ENCODE results near the gene VSIG10.

Gene VSIG10

DNA sequence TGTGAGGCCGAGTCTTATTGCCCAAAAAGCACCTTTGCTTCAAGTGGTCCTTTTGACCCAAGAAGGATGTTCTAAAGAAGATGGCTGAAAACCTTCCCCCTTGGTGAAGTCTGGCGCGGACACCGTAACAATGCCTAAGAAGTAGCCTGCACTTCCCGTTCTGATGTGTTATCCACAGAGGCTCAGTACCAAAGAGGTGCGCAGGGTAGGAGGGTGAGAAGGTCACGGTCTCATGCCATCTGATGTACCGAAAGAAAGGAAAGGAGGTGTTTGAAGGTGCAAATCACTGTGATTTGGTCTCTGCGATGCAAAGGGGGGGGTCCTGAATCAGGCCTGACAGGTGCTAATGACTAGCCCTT lies 42.0 kb upstream of the VSIG10 start:
- TF ChIP-seq CREB1 (IDR thresholded peaks at IDR 0.05; ENCODE audit: low read depth) (no peak), RAD21 (IDR thresholded peaks at IDR 0.05; ENCODE audit: low read depth) (no peak), TEAD4 (IDR thresholded peaks at IDR 0.05) (no peak), EGR1 (IDR thresholded peaks at IDR 0.05) (no peak), YY1 (IDR thresholded peaks at IDR 0.05; ENCODE audit: low read depth) (no peak), TAF1 (IDR thresholded peaks at IDR 0.05; ENCODE audit: low read depth) (no peak), FOXM1 (IDR thresholded peaks at IDR 0.05; ENCODE audit: borderline replicate concordance, low read depth) (no peak), ZBTB7A (IDR thresholded peaks at IDR 0.05; ENCODE audit: low read depth) (no peak), NFIC (IDR thresholded peaks at IDR 0.05) (no peak)
- TF ChIP-seq, protein P1, sequence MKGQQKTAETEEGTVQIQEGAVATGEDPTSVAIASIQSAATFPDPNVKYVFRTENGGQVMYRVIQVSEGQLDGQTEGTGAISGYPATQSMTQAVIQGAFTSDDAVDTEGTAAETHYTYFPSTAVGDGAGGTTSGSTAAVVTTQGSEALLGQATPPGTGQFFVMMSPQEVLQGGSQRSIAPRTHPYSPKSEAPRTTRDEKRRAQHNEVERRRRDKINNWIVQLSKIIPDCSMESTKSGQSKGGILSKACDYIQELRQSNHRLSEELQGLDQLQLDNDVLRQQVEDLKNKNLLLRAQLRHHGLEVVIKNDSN (IDR thresholded peaks at IDR 0.05): no peak

DNA sequence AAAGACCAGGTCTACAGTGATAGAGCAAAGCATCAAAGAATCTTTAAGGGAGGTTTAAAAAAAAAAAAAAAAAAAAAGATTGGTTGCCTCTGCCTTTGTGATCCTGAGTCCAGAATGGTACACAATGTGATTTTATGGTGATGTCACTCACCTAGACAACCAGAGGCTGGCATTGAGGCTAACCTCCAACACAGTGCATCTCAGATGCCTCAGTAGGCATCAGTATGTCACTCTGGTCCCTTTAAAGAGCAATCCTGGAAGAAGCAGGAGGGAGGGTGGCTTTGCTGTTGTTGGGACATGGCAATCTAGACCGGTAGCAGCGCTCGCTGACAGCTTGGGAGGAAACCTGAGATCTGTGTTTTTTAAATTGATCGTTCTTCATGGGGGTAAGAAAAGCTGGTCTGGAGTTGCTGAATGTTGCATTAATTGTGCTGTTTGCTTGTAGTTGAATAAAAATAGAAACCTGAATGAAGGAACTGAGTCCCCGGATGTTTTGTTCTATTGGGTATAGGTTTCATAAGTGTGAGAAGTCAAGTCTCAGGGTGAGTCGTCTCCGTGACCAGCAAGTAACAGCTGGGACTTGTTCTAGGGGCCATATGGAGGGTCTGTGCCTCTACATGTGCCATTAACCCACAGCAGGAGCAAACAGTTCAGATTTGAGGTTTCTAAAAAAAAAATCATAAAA lies 41.4 kb upstream of the VSIG10 start:
- TF ChIP-seq ZBTB7A (IDR thresholded peaks at IDR 0.05; ENCODE audit: low read depth): no peak
- TF ChIP-seq, protein P2, sequence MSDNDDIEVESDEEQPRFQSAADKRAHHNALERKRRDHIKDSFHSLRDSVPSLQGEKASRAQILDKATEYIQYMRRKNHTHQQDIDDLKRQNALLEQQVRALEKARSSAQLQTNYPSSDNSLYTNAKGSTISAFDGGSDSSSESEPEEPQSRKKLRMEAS (IDR thresholded peaks at IDR 0.05): no peak
- TF ChIP-seq FOXM1 (IDR thresholded peaks at IDR 0.05; ENCODE audit: borderline replicate concordance, low read depth): no peak
- TF ChIP-seq, protein P3, sequence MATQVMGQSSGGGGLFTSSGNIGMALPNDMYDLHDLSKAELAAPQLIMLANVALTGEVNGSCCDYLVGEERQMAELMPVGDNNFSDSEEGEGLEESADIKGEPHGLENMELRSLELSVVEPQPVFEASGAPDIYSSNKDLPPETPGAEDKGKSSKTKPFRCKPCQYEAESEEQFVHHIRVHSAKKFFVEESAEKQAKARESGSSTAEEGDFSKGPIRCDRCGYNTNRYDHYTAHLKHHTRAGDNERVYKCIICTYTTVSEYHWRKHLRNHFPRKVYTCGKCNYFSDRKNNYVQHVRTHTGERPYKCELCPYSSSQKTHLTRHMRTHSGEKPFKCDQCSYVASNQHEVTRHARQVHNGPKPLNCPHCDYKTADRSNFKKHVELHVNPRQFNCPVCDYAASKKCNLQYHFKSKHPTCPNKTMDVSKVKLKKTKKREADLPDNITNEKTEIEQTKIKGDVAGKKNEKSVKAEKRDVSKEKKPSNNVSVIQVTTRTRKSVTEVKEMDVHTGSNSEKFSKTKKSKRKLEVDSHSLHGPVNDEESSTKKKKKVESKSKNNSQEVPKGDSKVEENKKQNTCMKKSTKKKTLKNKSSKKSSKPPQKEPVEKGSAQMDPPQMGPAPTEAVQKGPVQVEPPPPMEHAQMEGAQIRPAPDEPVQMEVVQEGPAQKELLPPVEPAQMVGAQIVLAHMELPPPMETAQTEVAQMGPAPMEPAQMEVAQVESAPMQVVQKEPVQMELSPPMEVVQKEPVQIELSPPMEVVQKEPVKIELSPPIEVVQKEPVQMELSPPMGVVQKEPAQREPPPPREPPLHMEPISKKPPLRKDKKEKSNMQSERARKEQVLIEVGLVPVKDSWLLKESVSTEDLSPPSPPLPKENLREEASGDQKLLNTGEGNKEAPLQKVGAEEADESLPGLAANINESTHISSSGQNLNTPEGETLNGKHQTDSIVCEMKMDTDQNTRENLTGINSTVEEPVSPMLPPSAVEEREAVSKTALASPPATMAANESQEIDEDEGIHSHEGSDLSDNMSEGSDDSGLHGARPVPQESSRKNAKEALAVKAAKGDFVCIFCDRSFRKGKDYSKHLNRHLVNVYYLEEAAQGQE (IDR thresholded peaks at IDR 0.05; ENCODE audit: low read depth): no peak
- TF ChIP-seq TAF1 (IDR thresholded peaks at IDR 0.05; ENCODE audit: low read depth): no peak
- no peak for TF ChIP-seq NFIC (IDR thresholded peaks at IDR 0.05)
- TF ChIP-seq TEAD4 (IDR thresholded peaks at IDR 0.05): no peak
- TF ChIP-seq, protein P1 (IDR thresholded peaks at IDR 0.05): no peak
- TF ChIP-seq CEBPB (IDR thresholded peaks at IDR 0.05): no peak
- TF ChIP-seq CREB1 (IDR thresholded peaks at IDR 0.05; ENCODE audit: low read depth): no peak
- TF ChIP-seq TCF12 (IDR thresholded peaks at IDR 0.05; ENCODE audit: low read depth): no peak
- TF ChIP-seq RAD21 (IDR thresholded peaks at IDR 0.05; ENCODE audit: low read depth): no peak
- no peak for TF ChIP-seq EP300 (IDR thresholded peaks at IDR 0.05; ENCODE audit: borderline replicate concordance)
- no peak for TF ChIP-seq EGR1 (IDR thresholded peaks at IDR 0.05)
- no peak for TF ChIP-seq YY1 (IDR thresholded peaks at IDR 0.05; ENCODE audit: low read depth)

DNA sequence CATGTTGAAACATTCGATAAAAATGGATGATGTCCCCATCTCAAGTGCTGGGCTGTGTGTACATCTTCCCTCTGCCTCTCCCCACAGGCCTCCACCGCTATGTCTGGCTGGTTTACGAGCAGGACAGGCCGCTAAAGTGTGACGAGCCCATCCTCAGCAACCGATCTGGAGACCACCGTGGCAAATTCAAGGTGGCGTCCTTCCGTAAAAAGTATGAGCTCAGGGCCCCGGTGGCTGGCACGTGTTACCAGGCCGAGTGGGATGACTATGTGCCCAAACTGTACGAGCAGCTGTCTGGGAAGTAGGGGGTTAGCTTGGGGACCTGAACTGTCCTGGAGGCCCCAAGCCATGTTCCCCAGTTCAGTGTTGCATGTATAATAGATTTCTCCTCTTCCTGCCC lies 40.7 kb upstream of the VSIG10 start:
- TF ChIP-seq ZBTB7A (IDR thresholded peaks at IDR 0.05; ENCODE audit: low read depth) (no peak), TAF1 (IDR thresholded peaks at IDR 0.05; ENCODE audit: low read depth) (no peak), YY1 (IDR thresholded peaks at IDR 0.05; ENCODE audit: low read depth) (no peak), CREB1 (IDR thresholded peaks at IDR 0.05; ENCODE audit: low read depth) (no peak)
- TF ChIP-seq, protein P3 (IDR thresholded peaks at IDR 0.05; ENCODE audit: low read depth): no peak

DNA sequence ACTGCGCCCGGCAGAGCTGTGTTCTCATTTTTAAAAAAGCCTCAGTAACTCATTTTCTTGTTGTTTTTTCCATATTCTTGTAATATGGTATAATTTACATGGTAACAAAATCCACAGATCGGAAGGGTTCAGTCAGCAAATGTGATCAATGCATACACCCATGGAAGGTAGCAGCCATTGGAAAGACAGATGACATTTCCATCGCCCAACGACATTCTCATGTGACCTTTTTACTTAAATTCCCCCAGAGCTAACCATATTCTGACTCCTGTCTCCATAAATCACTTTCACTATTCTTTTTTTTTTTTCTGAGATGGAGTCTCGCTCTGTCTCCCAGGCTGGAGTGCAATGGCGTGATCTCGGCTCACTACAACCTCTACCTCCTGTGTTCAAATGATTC lies 37.0 kb upstream of the VSIG10 start:
- TF ChIP-seq, protein P3 (IDR thresholded peaks at IDR 0.05; ENCODE audit: low read depth): no peak
- TF ChIP-seq ZBTB7A (IDR thresholded peaks at IDR 0.05; ENCODE audit: low read depth) (no peak), CEBPB (IDR thresholded peaks at IDR 0.05) (no peak), TEAD4 (IDR thresholded peaks at IDR 0.05) (no peak), TCF12 (IDR thresholded peaks at IDR 0.05; ENCODE audit: low read depth) (no peak), CREB1 (IDR thresholded peaks at IDR 0.05; ENCODE audit: low read depth) (no peak), TAF1 (IDR thresholded peaks at IDR 0.05; ENCODE audit: low read depth) (no peak), YY1 (IDR thresholded peaks at IDR 0.05; ENCODE audit: low read depth) (no peak), EGR1 (IDR thresholded peaks at IDR 0.05) (no peak), NFIC (IDR thresholded peaks at IDR 0.05) (no peak), EP300 (IDR thresholded peaks at IDR 0.05; ENCODE audit: borderline replicate concordance) (no peak), FOXM1 (IDR thresholded peaks at IDR 0.05; ENCODE audit: borderline replicate concordance, low read depth) (no peak), RAD21 (IDR thresholded peaks at IDR 0.05; ENCODE audit: low read depth) (no peak)
- TF ChIP-seq, protein P1 (IDR thresholded peaks at IDR 0.05): no peak
- TF ChIP-seq, protein P2 (IDR thresholded peaks at IDR 0.05): no peak

Data from Ishikawa (cell line).